MCF 10A (cell line): Measurements from ENCODE around the gene SNTG2. TPM values are rescaled to one million over a fixed set of nuclear protein-coding genes. Genes with fewer than 3 reads are reported as not detected.

Experiments used
- BruUV-seq: library from RNA; stranded (reverse); fragments of 400-500 nt; replicated peaks from 2 replicates; lab custom pipeline; 2021; lab: Mats Ljungman, UMichigan
- CTCF ChIA-PET: fragments of 300-600 bp; sonication (Branson Sonifier 250); formaldehyde crosslinking; extraction: SDS; loops from one replicate; lab custom pipeline; 2021; ENCODE audit warnings: antibody characterized with exemption, inconsistent platforms; lab: Yijun Ruan, JAX
- POLR2A ChIA-PET: fragments of 300-600, 350-650 bp; sonication (Branson Sonifier 250); formaldehyde crosslinking; extraction: SDS; loops from one replicate; lab custom pipeline; 2020; ENCODE audit warnings: antibody characterized with exemption, inconsistent platforms; lab: Yijun Ruan, JAX
- DNase-seq: peaks from one replicate; pipeline ENCODE4 v3.0.0-alpha.2; 2018; ENCODE audit not compliant: unreplicated experiment
- H3K27ac Mint-ChIP-seq: one replicate; pipeline ENCODE4 v1.8.0; 2022; ENCODE audit warnings: mild to moderate bottlenecking, low read depth, mixed read lengths; ENCODE audit not compliant: unreplicated experiment
- H3K27me3 Mint-ChIP-seq: one replicate; pipeline ENCODE4 v1.8.0; 2022; ENCODE audit warnings: mixed read lengths; ENCODE audit not compliant: insufficient read depth, unreplicated experiment
- H3K36me3 Mint-ChIP-seq: one replicate; pipeline ENCODE4 v1.8.0; 2022; ENCODE audit warnings: mild to moderate bottlenecking, moderate library complexity, mixed read lengths; ENCODE audit not compliant: insufficient read depth, unreplicated experiment
- H3K4me1 Mint-ChIP-seq: one replicate; pipeline ENCODE4 v1.8.0; 2022; ENCODE audit warnings: mixed read lengths; ENCODE audit not compliant: insufficient read depth, unreplicated experiment
- H3K4me3 Mint-ChIP-seq: one replicate; pipeline ENCODE4 v1.8.0; 2022; ENCODE audit warnings: mild to moderate bottlenecking, moderate library complexity, mixed read lengths; ENCODE audit not compliant: unreplicated experiment
- H3K9me3 Mint-ChIP-seq: one replicate; pipeline ENCODE4 v1.8.0; 2022; ENCODE audit warnings: mixed read lengths; ENCODE audit not compliant: unreplicated experiment
- intact Hi-C: fragments of 100-400 bp; cut with micrococcal nuclease; formaldehyde crosslinking; loops from 2 replicates; pipeline ENCODE4 v1.14.1; 2022
- total RNA-seq: library from RNA; stranded (reverse); gene quantifications from 2 replicates; pipeline ENCODE4 v1.2.3, GENCODE V29; 2022
- TF ChIP-seq, protein P1 (sequence below): fragments of 200-600 bp; IDR thresholded peaks from one replicate; pipeline ENCODE4 v1.8.0; 2022; ENCODE audit warnings: antibody characterized with exemption, mild to moderate bottlenecking; ENCODE audit not compliant: unreplicated experiment

Gene SNTG2
- total RNA-seq, 1 experiment from 2014 or later, result not detected

DNA sequence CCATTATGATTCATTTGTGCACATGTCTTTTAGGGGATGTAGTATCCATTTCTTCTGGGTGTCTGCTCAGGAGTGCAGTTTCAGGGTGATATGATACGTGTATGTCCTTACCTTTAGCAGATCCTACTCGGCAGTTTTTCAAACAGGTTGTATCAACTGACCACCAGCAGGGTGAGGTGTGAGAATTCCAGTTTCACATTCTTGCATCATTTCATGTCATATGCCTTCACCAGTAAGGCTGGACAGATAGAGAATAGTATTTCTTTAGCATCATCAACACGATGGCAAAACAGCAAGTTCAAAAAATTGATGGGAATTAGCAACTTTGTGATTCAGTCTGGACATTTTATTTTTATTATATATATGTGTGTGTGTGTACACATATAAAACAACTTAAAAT is 232.7 kb downstream of the SNTG2 start:
- Mint-ChIP-seq H3K4me3 (no peak overlapping the region), H3K27me3 (no peaks in the 10 kb centered on the region), H3K9me3 (peaks cover 19% of the 10 kb centered on the region), H3K4me1 (peaks cover 6% of the 10 kb centered on the region), H3K27ac (no peak overlapping the region), H3K36me3 (no peaks in the 10 kb centered on the region)
- TF ChIP-seq, protein P1, sequence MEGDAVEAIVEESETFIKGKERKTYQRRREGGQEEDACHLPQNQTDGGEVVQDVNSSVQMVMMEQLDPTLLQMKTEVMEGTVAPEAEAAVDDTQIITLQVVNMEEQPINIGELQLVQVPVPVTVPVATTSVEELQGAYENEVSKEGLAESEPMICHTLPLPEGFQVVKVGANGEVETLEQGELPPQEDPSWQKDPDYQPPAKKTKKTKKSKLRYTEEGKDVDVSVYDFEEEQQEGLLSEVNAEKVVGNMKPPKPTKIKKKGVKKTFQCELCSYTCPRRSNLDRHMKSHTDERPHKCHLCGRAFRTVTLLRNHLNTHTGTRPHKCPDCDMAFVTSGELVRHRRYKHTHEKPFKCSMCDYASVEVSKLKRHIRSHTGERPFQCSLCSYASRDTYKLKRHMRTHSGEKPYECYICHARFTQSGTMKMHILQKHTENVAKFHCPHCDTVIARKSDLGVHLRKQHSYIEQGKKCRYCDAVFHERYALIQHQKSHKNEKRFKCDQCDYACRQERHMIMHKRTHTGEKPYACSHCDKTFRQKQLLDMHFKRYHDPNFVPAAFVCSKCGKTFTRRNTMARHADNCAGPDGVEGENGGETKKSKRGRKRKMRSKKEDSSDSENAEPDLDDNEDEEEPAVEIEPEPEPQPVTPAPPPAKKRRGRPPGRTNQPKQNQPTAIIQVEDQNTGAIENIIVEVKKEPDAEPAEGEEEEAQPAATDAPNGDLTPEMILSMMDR, result no peak
- ChIA-PET POLR2A (interaction anchor here (1.0 kb wide), 1 partner anchor 84 kb away, joined by 4 read pairs; no protein-coding TSS in a partner anchor), CTCF (interaction anchor here (0.9 kb wide), 1 partner anchor 839 kb away, joined by 3 read pairs; no protein-coding TSS in a partner anchor)
- no TSS peak for BruUV-seq
- intact Hi-C loops, result no loop called here
- no peak for DNase-seq

DNA sequence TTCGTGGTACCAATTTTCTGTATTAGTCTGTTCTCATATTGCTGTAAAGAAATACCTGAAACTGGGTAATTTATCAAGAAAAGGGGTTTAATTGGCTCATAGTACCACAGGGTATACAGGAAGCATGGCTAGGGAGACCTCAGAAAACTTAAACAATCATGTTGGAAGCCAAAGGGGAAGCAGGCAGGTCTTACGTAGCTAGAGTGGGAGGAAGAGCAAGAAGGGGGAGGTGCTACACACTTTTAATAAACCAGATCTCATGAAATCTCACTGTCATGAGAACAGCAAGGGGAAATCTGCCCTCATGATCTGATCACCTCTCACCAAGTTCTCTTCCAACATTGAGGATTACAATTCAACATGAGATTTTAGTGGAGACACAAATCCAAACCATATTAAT is 235.8 kb downstream of the SNTG2 start:
- TF ChIP-seq, protein P1, result no peak
- CTCF ChIA-PET, result no interaction called here
- POLR2A ChIA-PET, result no interaction called here
- Mint-ChIP-seq H3K27me3 (no peaks in the 10 kb centered on the region), H3K36me3 (no peaks in the 10 kb centered on the region), H3K4me1 (peaks cover 6% of the 10 kb centered on the region), H3K27ac (no peak overlapping the region), H3K4me3 (no peak overlapping the region), H3K9me3 (peaks cover 19% of the 10 kb centered on the region)
- intact Hi-C loops, result no loop called here
- BruUV-seq, result no TSS peak
- no peak for DNase-seq

DNA sequence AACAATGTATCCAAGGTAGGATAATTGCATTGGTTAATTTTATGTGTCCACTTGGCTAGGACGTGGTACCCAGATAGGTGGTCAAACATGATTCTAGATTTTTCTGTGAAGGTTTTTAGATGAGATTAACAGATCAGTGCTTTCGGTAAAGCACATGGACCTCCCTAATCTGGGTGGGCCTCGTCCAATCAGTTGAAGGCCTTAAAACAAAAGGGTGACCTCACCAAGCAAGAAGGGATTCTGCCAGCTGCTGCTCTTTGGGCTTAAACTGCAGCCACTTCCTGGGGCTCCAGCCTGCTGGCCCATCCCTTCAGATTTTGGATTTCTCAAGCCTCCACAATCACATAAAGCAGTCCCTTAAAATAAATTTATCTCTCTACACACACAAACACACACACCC is 236.5 kb downstream of the SNTG2 start:
- POLR2A ChIA-PET, result no interaction called here
- no peak overlapping the region for H3K27ac Mint-ChIP-seq
- intact Hi-C loops, result no loop called here
- no peak for DNase-seq
- H3K27me3 Mint-ChIP-seq, result no peaks in the 10 kb centered on the region
- TF ChIP-seq, protein P1, result no peak
- H3K9me3 Mint-ChIP-seq, result peaks cover 19% of the 10 kb centered on the region
- H3K4me1 Mint-ChIP-seq, result peaks cover 6% of the 10 kb centered on the region
- H3K4me3 Mint-ChIP-seq, result no peak overlapping the region
- H3K36me3 Mint-ChIP-seq, result no peaks in the 10 kb centered on the region
- no TSS peak for BruUV-seq
- CTCF ChIA-PET, result no interaction called here

DNA sequence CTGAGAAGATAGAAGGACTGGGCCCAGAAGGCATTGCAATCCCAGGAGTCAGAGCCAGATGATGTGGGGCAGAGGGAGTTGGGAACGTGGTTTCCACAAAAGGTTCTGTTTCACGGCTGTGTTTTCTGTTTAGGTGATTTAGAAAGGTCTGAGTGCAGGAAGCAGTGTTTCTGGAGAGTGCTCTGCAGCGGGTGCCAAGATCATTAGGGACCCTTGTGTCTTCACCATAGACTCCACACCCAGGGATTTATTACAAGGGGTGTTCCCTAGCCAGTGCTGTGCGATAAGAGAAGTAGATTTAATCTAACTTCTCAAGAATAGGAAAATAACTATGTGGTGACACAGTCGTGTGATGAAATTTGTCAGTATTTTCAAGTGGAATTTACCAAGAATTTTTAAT is 241.5 kb downstream of the SNTG2 start:
- no peaks in the 10 kb centered on the region for H3K27me3 Mint-ChIP-seq
- H3K27ac Mint-ChIP-seq, result no peak overlapping the region
- CTCF ChIA-PET, result interaction anchor here (0.9 kb wide), 1 partner anchor 219 kb away, joined by 3 read pairs; no protein-coding TSS in a partner anchor
- TF ChIP-seq, protein P1, result no peak
- BruUV-seq, result no TSS peak
- POLR2A ChIA-PET, result interaction anchor here (0.6 kb wide), 1 partner anchor 50 kb away, joined by 3 read pairs; no protein-coding TSS in a partner anchor
- no peaks in the 10 kb centered on the region for H3K36me3 Mint-ChIP-seq
- H3K4me3 Mint-ChIP-seq, result no peak overlapping the region
- intact Hi-C loops, result no loop called here
- no peak for DNase-seq
- H3K4me1 Mint-ChIP-seq, result peaks cover 6% of the 10 kb centered on the region
- peaks cover 9% of the 10 kb centered on the region for H3K9me3 Mint-ChIP-seq
